ENCODE data around the gene THSD7A. TPM values are rescaled to one million over a fixed set of nuclear protein-coding genes. Genes with fewer than 3 reads are reported as not detected.

THSD7A gene
- total and polyA plus RNA-seq, 2 of the 4 experiments (the other 2 are of a cell fraction) = 0.02 to 0.18 TPM

DNA sequence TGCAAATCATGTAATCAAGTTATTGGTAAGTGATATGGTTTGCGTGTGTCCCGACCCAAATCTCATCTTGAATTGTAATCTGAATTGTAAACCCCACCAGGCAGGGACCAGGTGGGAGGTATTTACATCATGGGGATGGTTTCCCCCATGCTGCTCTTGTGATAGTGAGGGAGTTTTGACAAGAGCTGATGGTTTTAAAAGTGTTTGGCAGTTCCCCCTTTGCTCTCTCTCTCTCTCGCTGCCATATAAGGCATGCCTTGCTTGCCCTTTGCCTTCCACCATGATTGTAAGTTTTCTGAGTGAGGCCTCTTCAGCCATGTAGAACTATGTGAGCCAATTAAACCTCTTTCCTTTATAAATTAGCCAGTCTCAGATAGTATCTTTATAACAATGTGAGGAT, 302.6 kb downstream of the THSD7A start:
- CTCF ChIA-PET = interaction anchor here (0.6 kb wide), 1 partner anchor 267 kb away, joined by 4 read pairs; no protein-coding TSS in a partner anchor
- no peak overlapping the region for H2BK15ac ChIP-seq (ENCODE audit: low read depth, low read length)

More for the DNA sequence above, 302.6 kb downstream of the THSD7A start:
- Histone ChIP-seq H3K18ac (ENCODE audit: low read depth, low read length) (no peak overlapping the region), H2AK5ac (ENCODE audit: low read depth, low read length) (no peak overlapping the region), H4K20me1 (ENCODE audit: insufficient read depth, low read length) (no peaks in the 10 kb centered on the region), H3K23ac (ENCODE audit: low read depth, low read length) (no peak overlapping the region), H2BK5ac (ENCODE audit: low read depth, low read length, poor library complexity, severe bottlenecking) (no peak overlapping the region), H3K79me1 (ENCODE audit: low read depth in 1 of 2, low read length in 2 of 2) (no peaks in the 10 kb centered on the region), H3K4me3 (ENCODE audit: insufficient read depth, low read depth, low read length) (no peak overlapping the region), H3K56ac (ENCODE audit: extremely low read depth, insufficient read depth, low read length) (no peak overlapping the region), H4K8ac (ENCODE audit: low read depth in 2 of 2, low read length in 2 of 2) (no peak overlapping the region), H2AFZ (replicated peaks; ENCODE audit: low read length, poor library complexity) (no peak overlapping the region), H3K14ac (replicated peaks; ENCODE audit: low read depth, low read length) (no peak overlapping the region), H3K27ac (ENCODE audit: insufficient read depth, low read length) (no peak overlapping the region), H2BK20ac (ENCODE audit: low read depth, low read length) (no peak overlapping the region), H3K4ac (ENCODE audit: low read depth, low read length) (no peak overlapping the region), H2AK9ac (replicated peaks; ENCODE audit: low read depth, low read length, poor library complexity) (no peak overlapping the region), H4K91ac (ENCODE audit: insufficient read depth, low read depth, low read length) (no peak overlapping the region), H3K9me3 (ENCODE audit: control insufficient read depth, insufficient read depth, low read length) (no peaks in the 10 kb centered on the region), H3K9ac (ENCODE audit: low read depth, low read length) (no peak overlapping the region), H3K36me3 (ENCODE audit: control insufficient read depth, insufficient read depth, low read length) (no peaks in the 10 kb centered on the region), H3K4me1 (ENCODE audit: control insufficient read depth, insufficient read depth, low read length) (no peaks in the 10 kb centered on the region), H4K5ac (ENCODE audit: low read depth, low read length) (no peak overlapping the region), H2BK120ac (ENCODE audit: low read depth, low read length) (no peak overlapping the region), H3K9me1 (ENCODE audit: insufficient read depth, low read length) (no peaks in the 10 kb centered on the region), H3K27me3 (ENCODE audit: control insufficient read depth, insufficient read depth, low read length) (no peaks in the 10 kb centered on the region), H3K4me2 (ENCODE audit: low read depth, low read length) (no peak overlapping the region)
- POLR2A ChIA-PET (ENCODE audit: unreplicated experiment) = no interaction called here
- intact Hi-C loops (cut with micrococcal nuclease) = no loop called here
- no peak for TF ChIP-seq NFE2L2 (IDR thresholded peaks at IDR 0.05; ENCODE audit: low read depth, low read length)
- TF ChIP-seq RCOR1 (IDR thresholded peaks at IDR 0.05; ENCODE audit: insufficient replicate concordance, low read length) = no peak
- TF ChIP-seq SMC3 (IDR thresholded peaks at IDR 0.05; ENCODE audit: low read depth, low read length) = no peak
- TF ChIP-seq MAZ (IDR thresholded peaks at IDR 0.05; ENCODE audit: borderline replicate concordance, low read depth, low read length) = no peak
- TF ChIP-seq CHD1 (IDR thresholded peaks at IDR 0.05; ENCODE audit: low read depth, low read length) = no peak
- TF ChIP-seq, protein P1, sequence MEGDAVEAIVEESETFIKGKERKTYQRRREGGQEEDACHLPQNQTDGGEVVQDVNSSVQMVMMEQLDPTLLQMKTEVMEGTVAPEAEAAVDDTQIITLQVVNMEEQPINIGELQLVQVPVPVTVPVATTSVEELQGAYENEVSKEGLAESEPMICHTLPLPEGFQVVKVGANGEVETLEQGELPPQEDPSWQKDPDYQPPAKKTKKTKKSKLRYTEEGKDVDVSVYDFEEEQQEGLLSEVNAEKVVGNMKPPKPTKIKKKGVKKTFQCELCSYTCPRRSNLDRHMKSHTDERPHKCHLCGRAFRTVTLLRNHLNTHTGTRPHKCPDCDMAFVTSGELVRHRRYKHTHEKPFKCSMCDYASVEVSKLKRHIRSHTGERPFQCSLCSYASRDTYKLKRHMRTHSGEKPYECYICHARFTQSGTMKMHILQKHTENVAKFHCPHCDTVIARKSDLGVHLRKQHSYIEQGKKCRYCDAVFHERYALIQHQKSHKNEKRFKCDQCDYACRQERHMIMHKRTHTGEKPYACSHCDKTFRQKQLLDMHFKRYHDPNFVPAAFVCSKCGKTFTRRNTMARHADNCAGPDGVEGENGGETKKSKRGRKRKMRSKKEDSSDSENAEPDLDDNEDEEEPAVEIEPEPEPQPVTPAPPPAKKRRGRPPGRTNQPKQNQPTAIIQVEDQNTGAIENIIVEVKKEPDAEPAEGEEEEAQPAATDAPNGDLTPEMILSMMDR (conservative IDR thresholded peaks at IDR 0.05; ENCODE audit: low read depth, low read length) = no peak
- TF ChIP-seq MAFK (IDR thresholded peaks at IDR 0.05; ENCODE audit: low read depth, low read length) = no peak
- no peak for TF ChIP-seq BHLHE40 (IDR thresholded peaks at IDR 0.05; ENCODE audit: low read depth, low read length)
- no peak for TF ChIP-seq CEBPB (IDR thresholded peaks at IDR 0.05; ENCODE audit: low read depth, low read length)
- no peak for TF ChIP-seq RAD21 (IDR thresholded peaks at IDR 0.05; ENCODE audit: low read length)
- no peak for TF ChIP-seq MXI1 (IDR thresholded peaks at IDR 0.05; ENCODE audit: borderline replicate concordance, low read depth, low read length)
- TF ChIP-seq RFX5 (IDR thresholded peaks at IDR 0.05; ENCODE audit: low read depth, low read length) = no peak
- no peak for TF ChIP-seq FOS (IDR thresholded peaks at IDR 0.05; ENCODE audit: low read depth, low read length)
- no peak for DNase-seq
- in situ Hi-C loops (cut with MboI; ENCODE audit: low sequenced_read_pairs) = no loop called here
- ATAC-seq (ENCODE audit: low read depth) = no peak
- no TSS peak for BruUV-seq (replicated peaks)
- dilution Hi-C loops (cut with HindIII; ENCODE audit: low sequenced_read_pairs, unreplicated experiment) = no loop called here
- WGBS, 2 experiments (ENCODE audit: extremely low coverage in 2 of 2, insufficient read length in 1 of 2) = no CpG with 5 or more reads among the region's 3 CpGs

All from IMR-90 (cell line).